HFFc6 (cell line): ENCODE measurements around the gene PCCB. TPM values are rescaled to one million over a fixed set of nuclear protein-coding genes. Genes with fewer than 3 reads are reported as not detected.

Source experiments
- DNase-seq: peaks from one replicate; pipeline ENCODE4 v3.0.0-alpha.2; 2018
- H3K27ac Mint-ChIP-seq: 2 replicates; pipeline ENCODE4 v1.8.0; 2020; ENCODE audit warnings: mild to moderate bottlenecking, mixed read lengths
- H3K27me3 Mint-ChIP-seq: 2 replicates; pipeline ENCODE4 v1.8.0; 2021; ENCODE audit warnings: mild to moderate bottlenecking, moderate library complexity, mixed read lengths; ENCODE audit not compliant: insufficient read depth
- H3K36me3 Mint-ChIP-seq: 2 replicates; pipeline ENCODE4 v1.8.0; 2021; ENCODE audit warnings: low read depth, mixed read lengths
- H3K4me1 Mint-ChIP-seq: 2 replicates; pipeline ENCODE4 v1.8.0; 2020; ENCODE audit warnings: low read depth, mixed read lengths
- H3K4me3 Mint-ChIP-seq: 2 replicates; pipeline ENCODE4 v1.8.0; 2020; ENCODE audit warnings: mild to moderate bottlenecking, moderate library complexity, mixed read lengths
- H3K9me3 Mint-ChIP-seq: 2 replicates; pipeline ENCODE4 v1.8.0; 2020; ENCODE audit warnings: mild to moderate bottlenecking, mixed read lengths
- total RNA-seq, 6 experiments: library from RNA; stranded (reverse); fragmentation: NEBNext Ultra II Directional; extraction: Animal tissue kit (Norgen Biotek cat#: 25700); gene quantifications; 2 replicates in 1 of 6; 3 replicates in 5 of 6; pipeline ENCODE4 v1.2.3, GENCODE V29; 2021
- TF ChIP-seq, protein P1 (sequence below): fragments of 200-600 bp; sonication (generic); IDR thresholded peaks from 2 replicates; pipeline ENCODE4 v1.5.0; 2021; ENCODE audit warnings: antibody characterized with exemption, mild to moderate bottlenecking

Gene PCCB
- total RNA-seq, 6 experiments from 2014 or later, result 32.4 to 41.1 (median 37.8) TPM

DNA sequence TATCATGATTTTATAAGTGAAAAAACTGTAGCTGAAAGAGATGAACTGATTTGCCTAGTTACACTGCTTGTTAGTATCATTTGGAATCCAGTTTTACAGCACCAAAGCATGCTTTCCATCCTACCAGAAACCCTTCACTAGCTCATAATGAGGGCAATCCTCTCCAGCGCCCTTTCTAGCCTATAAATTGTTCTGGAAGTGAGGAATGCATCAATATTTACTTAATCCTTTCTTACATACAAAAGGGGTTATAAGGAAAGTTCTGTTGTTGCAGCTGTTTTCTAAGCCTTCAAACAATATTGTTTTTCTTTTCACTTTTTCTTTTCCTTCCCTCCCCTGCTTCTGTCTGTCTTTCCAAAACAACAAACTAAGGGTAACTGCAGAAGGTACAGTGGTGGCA lies 11.0 kb upstream of the PCCB start:
- Mint-ChIP-seq H3K4me3 (no peak overlapping the region), H3K36me3 (no peaks in the 10 kb centered on the region), H3K4me1 (no peaks in the 10 kb centered on the region), H3K27ac (no peak overlapping the region), H3K27me3 (peaks cover 14% of the 10 kb centered on the region), H3K9me3 (no peaks in the 10 kb centered on the region)
- TF ChIP-seq, protein P1, sequence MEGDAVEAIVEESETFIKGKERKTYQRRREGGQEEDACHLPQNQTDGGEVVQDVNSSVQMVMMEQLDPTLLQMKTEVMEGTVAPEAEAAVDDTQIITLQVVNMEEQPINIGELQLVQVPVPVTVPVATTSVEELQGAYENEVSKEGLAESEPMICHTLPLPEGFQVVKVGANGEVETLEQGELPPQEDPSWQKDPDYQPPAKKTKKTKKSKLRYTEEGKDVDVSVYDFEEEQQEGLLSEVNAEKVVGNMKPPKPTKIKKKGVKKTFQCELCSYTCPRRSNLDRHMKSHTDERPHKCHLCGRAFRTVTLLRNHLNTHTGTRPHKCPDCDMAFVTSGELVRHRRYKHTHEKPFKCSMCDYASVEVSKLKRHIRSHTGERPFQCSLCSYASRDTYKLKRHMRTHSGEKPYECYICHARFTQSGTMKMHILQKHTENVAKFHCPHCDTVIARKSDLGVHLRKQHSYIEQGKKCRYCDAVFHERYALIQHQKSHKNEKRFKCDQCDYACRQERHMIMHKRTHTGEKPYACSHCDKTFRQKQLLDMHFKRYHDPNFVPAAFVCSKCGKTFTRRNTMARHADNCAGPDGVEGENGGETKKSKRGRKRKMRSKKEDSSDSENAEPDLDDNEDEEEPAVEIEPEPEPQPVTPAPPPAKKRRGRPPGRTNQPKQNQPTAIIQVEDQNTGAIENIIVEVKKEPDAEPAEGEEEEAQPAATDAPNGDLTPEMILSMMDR, result no peak
- no peak for DNase-seq

DNA sequence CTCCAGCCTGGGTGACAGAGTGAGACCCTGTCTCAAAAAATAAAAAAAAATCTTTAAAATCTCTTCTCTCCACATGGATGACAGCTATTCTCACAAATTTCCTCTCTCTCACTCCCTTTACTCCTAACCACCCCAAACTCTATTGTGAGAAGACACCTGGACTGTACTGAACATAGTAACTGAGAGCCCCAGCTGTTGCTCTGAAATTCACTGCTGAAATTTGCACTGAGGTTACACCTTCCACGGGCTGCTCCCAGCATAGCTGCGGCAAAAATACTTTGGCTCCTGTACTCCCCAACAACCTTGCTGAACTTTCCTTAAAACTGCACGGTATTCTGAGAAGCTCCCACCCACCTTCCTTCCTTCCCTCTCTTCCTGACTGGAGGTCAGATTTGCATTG lies 4.4 kb upstream of the PCCB start:
- Mint-ChIP-seq H3K9me3 (no peaks in the 10 kb centered on the region), H3K27me3 (peaks cover 6% of the 10 kb centered on the region), H3K4me3 (no peak overlapping the region), H3K27ac (no peak overlapping the region), H3K4me1 (peaks cover 7% of the 10 kb centered on the region), H3K36me3 (no peaks in the 10 kb centered on the region)
- no peak for DNase-seq
- TF ChIP-seq, protein P1, result no peak

DNA sequence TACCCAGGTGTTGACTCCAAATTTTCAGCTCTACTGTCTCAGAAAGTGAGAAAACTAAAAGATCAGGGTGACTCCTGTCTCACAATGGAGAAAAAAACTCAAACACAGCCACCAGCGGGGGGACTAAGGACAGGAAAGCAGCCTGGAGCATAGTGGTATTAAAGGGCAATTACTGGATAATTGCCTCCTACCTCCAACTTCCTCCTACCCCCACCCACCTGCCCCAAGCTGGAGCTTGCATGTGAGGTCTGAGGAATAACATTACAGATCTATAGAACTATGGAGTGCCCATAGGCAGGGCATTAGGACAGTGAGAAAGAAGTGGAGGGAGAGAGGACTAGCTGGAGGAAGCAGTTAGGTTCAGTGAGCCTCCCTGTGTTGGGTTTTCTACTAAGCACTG lies 2.7 kb upstream of the PCCB start:
- H3K36me3 Mint-ChIP-seq, result no peaks in the 10 kb centered on the region
- DNase-seq, result no peak
- no peaks in the 10 kb centered on the region for H3K9me3 Mint-ChIP-seq
- no peak overlapping the region for H3K27ac Mint-ChIP-seq
- H3K4me1 Mint-ChIP-seq, result peaks cover 19% of the 10 kb centered on the region
- TF ChIP-seq, protein P1, result no peak
- H3K27me3 Mint-ChIP-seq, result peaks cover 2% of the 10 kb centered on the region; the same call in 1 of the 2 replicates
- H3K4me3 Mint-ChIP-seq, result no peak overlapping the region

DNA sequence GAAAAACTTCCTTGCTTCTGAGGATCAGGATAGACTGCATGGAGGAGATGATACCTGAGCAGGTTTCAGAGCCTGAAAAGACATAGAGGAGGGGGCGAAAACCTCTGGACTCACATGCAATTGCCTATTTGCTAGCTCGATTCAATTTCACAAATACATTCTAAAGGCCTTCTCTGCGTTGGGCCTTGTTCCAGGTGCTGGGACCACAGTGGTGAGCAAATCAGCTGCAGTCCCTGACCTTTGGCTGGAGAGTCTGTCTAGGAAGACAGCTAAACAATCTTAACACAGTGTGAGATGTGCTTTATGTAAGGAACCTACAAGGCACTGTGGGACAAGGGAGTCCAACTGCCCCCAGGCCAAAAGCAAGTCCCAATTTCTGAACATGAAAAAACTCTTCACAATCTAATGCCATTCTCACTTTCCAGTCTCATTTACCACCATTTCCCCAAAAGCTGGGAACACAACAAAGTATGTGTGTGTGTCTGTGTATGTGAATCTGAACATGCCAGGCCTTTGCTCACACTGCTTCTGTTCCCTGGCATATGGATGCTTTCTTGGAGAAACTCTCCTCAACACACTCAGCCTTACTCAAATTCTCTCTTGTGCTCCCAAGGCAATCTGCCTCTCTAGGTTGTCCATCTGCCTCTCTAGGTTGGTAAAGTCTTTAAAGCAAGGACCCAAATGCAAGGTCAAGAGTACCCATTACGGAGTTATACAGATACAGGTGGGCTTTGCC lies 2.1 kb upstream of the PCCB start:
- H3K27me3 Mint-ChIP-seq, result 0 out of 2 replicates have a peak, but pooled peaks cover 2% of the 10 kb centered on the region
- no peaks in the 10 kb centered on the region for H3K36me3 Mint-ChIP-seq
- no peak for DNase-seq
- no peak overlapping the region for H3K27ac Mint-ChIP-seq
- TF ChIP-seq, protein P1, result no peak
- H3K4me1 Mint-ChIP-seq, result peaks cover 19% of the 10 kb centered on the region
- H3K4me3 Mint-ChIP-seq, result no peak overlapping the region
- no peaks in the 10 kb centered on the region for H3K9me3 Mint-ChIP-seq

DNA sequence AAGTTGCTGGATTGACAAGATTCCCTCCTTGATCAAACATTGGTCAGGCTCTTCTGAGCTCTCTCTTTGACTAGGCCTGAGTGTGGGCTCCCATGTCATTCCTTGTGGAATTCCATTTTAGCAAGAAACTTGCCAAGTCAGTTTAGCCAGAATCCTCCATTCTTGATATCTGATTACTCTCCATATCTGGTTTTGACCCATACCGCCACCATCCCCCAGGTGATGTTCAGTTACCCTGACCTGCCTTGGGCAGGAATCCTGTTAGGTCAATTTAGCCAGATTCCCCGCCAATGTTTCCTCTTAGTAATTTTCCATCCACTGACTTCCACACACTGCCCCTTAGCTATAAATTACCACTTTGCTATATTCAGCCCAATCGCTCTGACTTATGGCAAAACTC lies 1.0 kb upstream of the PCCB start:
- Mint-ChIP-seq H3K27me3 (0 out of 2 replicates have a peak, but pooled peaks cover 2% of the 10 kb centered on the region), H3K36me3 (no peaks in the 10 kb centered on the region), H3K27ac (no peak overlapping the region), H3K4me3 (no peak overlapping the region), H3K9me3 (no peaks in the 10 kb centered on the region), H3K4me1 (peaks cover 19% of the 10 kb centered on the region)
- no peak for DNase-seq
- TF ChIP-seq, protein P1, result no peak
